Nephron (organoid): ENCODE measurements around the gene PDE6D.

Experiments used
- H3K27ac Mint-ChIP-seq, 3 experiments: 2 replicates each; pipeline ENCODE4 v1.8.0; 2020; ENCODE audit warnings: mixed read lengths in 3 of 3, mild to moderate bottlenecking in 2 of 3, moderate library complexity in 1 of 3
- H3K27me3 Mint-ChIP-seq: 2 replicates; pipeline ENCODE4 v1.8.0; 2021; ENCODE audit warnings: low read depth, mild to moderate bottlenecking, moderate library complexity, mixed read lengths
- H3K36me3 Mint-ChIP-seq: 2 replicates; pipeline ENCODE4 v1.8.0; 2020; ENCODE audit warnings: low read depth, mixed read lengths
- H3K4me1 Mint-ChIP-seq: 2 replicates; pipeline ENCODE4 v1.8.0; 2020; ENCODE audit warnings: mixed read lengths
- H3K4me3 Mint-ChIP-seq, 3 experiments: 2 replicates each; pipeline ENCODE4 v1.8.0; 2020; ENCODE audit warnings: mild to moderate bottlenecking in 3 of 3, mixed read lengths in 3 of 3, moderate library complexity in 2 of 3
- H3K9me3 Mint-ChIP-seq: 2 replicates; pipeline ENCODE4 v1.8.0; 2020; ENCODE audit warnings: mixed read lengths
- CTCF ChIP-seq, 3 experiments: fragments of 200-600 bp; sonication (generic); IDR thresholded peaks; one replicate each; pipeline ENCODE4 v1.5.0; 2021; ENCODE audit warnings: antibody characterized with exemption in 3 of 3; ENCODE audit not compliant: unreplicated experiment in 3 of 3

PDE6D gene

GRCh38 chr2:231687133-231687852 lies 93.8 kb downstream of the PDE6D start:
- H3K4me3 Mint-ChIP-seq, result peak overlapping the region in 2 of 3 experiments; percentile 3 to 9
- no peaks in the 10 kb centered on the region for H3K36me3 Mint-ChIP-seq
- peak; percentile 25 to 50 (median 33) for TF ChIP-seq CTCF (IDR thresholded peaks at IDR 0.05; ENCODE audit: unreplicated experiment in 3 of 3)
- peaks cover 7% of the 10 kb centered on the region for H3K27me3 Mint-ChIP-seq
- H3K27ac Mint-ChIP-seq, result peak overlapping the region; percentile 17 to 60 (median 27)
- no peaks in the 10 kb centered on the region for H3K9me3 Mint-ChIP-seq
- peaks cover 21% of the 10 kb centered on the region for H3K4me1 Mint-ChIP-seq

DNA sequence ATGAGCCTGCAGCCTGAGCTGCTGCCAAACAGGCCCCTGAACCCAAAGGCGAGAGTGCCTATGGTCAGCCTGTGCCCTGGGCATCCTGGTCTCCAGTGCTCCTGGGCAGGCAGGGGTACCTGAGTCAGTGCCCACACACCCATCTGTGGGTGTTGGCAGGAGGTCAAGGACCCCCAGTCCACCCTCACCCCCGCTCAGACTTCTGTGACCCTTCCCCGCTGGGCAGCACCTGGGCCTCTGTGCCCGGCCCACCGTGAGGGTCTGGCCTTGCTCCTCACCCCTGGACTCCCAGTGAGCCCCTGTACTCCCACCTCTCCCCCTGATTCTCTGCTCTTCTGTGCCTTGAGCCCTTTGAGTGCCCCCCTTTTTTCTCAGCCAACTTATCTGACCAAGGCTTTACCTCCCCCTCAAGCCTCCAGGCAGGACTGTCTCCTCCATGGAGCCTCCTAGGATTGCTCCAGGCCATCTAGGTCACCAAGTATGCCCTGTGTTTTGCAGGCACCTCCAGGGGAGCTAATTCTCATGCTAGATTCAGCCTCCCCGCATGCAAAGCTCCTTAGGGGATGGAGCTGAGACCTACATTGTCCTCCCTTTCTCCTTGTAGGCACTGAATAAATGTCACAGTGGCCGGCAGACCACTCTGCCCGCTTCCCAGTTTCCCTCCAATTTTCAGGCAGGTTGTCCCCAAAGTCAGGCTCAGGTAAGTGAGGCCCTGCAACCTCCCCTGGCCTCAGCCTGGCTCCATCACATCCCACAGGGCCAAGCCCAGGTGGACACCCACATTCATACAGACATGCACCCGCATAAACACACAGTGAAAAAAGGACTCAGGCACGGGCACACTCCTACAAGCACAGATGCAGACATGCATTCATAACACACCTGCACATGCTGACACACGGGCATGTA lies 94.6 kb downstream of the PDE6D start:
- TF ChIP-seq CTCF (IDR thresholded peaks at IDR 0.05; ENCODE audit: unreplicated experiment in 3 of 3), result no peak
- H3K27ac Mint-ChIP-seq, result peak overlapping the region; percentile 17 to 60 (median 27)
- H3K4me1 Mint-ChIP-seq, result peaks cover 27% of the 10 kb centered on the region

DNA sequence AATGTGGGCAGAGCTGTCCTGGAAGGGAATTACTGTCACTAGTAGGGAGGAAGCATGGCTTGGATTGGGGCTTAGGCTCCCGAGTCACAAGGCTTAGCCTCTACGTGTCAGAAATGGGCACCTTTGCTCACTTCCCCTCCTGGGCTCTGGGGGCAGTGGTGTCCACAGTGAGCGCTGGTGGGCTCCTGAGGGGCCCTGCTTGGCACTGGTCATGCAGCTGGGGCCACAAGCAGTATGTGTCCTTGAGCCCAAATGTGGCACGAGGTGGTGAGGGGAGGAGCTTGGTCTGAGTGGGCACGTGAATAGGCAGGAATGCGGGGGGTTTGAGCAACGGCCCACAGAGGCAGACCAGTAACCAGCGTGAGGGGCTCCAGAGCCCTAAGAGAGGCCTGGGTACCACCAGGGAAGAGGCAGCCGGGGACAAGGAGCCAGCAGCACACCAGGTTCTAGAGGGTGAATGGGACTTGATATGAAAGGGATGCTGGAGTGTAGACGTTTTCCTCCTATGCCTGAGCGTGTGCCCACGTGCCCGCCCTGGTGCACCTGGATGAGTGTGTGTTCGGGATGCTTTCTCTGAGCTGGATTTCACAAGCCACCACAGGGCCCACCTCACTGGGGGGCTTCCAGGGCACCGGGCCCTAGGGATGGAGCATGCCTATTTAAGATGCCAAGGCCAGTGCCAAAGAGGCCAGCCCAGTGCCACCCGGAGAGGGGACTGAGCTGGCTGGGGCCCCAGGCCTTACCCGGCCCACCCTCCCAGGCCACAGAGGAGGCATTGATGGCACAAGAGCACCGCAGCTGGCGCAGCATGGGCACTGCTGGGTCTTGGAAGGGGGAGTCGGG lies 95.5 kb downstream of the PDE6D start:
- Mint-ChIP-seq H3K9me3 (no peaks in the 10 kb centered on the region), H3K27me3 (peaks cover 8% of the 10 kb centered on the region), H3K4me1 (peaks cover 28% of the 10 kb centered on the region), H3K27ac (peak overlapping the region in 2 of 3 experiments; percentile 40 to 57), H3K4me3 (no peak overlapping the region), H3K36me3 (no peaks in the 10 kb centered on the region)
- peak in 2 of 3 experiments; percentile 14 to 23 for TF ChIP-seq CTCF (IDR thresholded peaks at IDR 0.05; ENCODE audit: unreplicated experiment in 3 of 3)

More for the DNA sequence above, 94.6 kb downstream of the PDE6D start:
- Mint-ChIP-seq H3K4me3 (peak overlapping the region in 1 of 3 experiments; percentile 9), H3K27me3 (peaks cover 8% of the 10 kb centered on the region), H3K36me3 (no peaks in the 10 kb centered on the region), H3K9me3 (no peaks in the 10 kb centered on the region)

DNA sequence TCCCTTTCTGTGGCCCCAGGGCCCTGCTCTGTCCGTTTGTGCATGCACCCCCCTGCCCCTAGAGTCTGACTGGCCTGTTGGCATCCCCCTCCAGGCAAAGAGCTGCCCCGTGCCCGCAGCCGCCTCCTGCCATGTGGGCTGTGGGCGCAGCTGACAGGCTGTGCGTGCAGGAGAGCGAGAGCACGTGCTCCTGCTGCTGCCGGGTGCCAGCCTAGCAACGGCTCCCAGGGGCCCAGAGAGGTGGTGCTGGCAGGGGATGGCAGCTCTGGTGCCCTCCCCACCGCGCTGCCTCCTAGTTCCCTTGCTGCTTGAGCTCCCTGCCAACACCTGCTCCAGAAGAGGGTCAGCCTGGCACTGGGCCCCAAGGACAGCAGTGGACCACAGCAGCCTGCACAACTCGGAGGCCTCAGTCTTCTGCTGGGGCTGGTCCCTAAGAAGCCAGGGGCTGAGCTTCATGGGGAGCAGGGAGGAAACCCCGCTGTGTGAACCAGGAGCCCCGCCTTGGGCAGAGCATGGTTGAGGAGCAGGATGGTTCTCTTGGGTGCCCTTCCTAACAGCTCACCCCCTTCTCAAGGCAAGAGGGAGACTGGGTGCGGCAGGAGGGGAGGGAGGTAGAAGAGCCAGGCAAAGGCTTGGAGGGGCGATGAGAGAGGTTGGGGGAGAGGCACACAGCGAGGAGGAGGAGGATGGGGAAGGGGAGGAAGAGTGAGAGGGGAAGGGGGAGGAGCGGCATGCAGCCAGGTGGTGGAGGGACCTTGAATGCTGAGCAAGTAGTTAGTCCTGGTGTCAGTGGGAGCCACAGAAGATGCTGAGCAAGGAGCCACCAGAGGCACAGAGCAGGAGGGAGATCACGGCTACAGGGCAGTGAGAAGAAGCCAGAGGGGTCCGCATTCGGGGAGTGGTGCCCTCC lies 96.5 kb downstream of the PDE6D start:
- no peak for TF ChIP-seq CTCF (IDR thresholded peaks at IDR 0.05; ENCODE audit: unreplicated experiment in 3 of 3)
- H3K4me1 Mint-ChIP-seq, result peaks cover 28% of the 10 kb centered on the region
- no peaks in the 10 kb centered on the region for H3K36me3 Mint-ChIP-seq
- peaks cover 8% of the 10 kb centered on the region for H3K27me3 Mint-ChIP-seq
- H3K9me3 Mint-ChIP-seq, result no peaks in the 10 kb centered on the region
- no peak overlapping the region for H3K4me3 Mint-ChIP-seq
- H3K27ac Mint-ChIP-seq, result peak overlapping the region; percentile 40 to 57 (median 44)
